ENCODE measurements around the gene TBC1D1. TPM values are rescaled to one million over a fixed set of nuclear protein-coding genes. Genes with fewer than 3 reads are reported as not detected.
A peak's percentile ranks its signal among the peaks of the same experiment; 100 is the strongest.

TBC1D1 gene
- total RNA-seq, 1 donor from 2014 or later = 129 TPM

- TF ChIP-seq CTCF (IDR thresholded peaks at IDR 0.05; ENCODE audit: borderline replicate concordance) = no peak
- intact Hi-C loops (cut with micrococcal nuclease) = loop anchor here (10.0 kb wide), 3 partner anchors 109 to 511 kb away; no protein-coding TSS in a partner anchor
- Histone ChIP-seq H3K9me3 (replicated peaks) (no peaks in the 10 kb centered on the region), H3K27ac (replicated peaks) (no peak overlapping the region), H3K27me3 (ENCODE audit: low read depth) (no peaks in the 10 kb centered on the region), H3K36me3 (no peaks in the 10 kb centered on the region), H3K4me3 (no peak overlapping the region), H3K4me1 (peaks cover 21% of the 10 kb centered on the region)
- DNase-seq = no peak
Observed at GRCh38 chr4:38173935-38174518, 283.1 kb downstream of the TBC1D1 start.

- no peaks in the 10 kb centered on the region for H3K27me3 ChIP-seq (ENCODE audit: low read depth)
- H3K27ac ChIP-seq (replicated peaks) = no peak overlapping the region
- H3K9me3 ChIP-seq (replicated peaks) = no peaks in the 10 kb centered on the region
- H3K4me3 ChIP-seq = no peak overlapping the region
- intact Hi-C loops (cut with micrococcal nuclease) = loop anchor here (5.0 to 10.0 kb wide), 4 partner anchors 110 to 558 kb away; no protein-coding TSS in a partner anchor
- no peaks in the 10 kb centered on the region for H3K36me3 ChIP-seq
- no peak for TF ChIP-seq CTCF (IDR thresholded peaks at IDR 0.05; ENCODE audit: borderline replicate concordance)
- peaks cover 27% of the 10 kb centered on the region for H3K4me1 ChIP-seq
- no peak for DNase-seq
Observed at GRCh38 chr4:38174801-38175200, 283.9 kb downstream of the TBC1D1 start.

- intact Hi-C loops (cut with micrococcal nuclease) = loop anchor here (5.0 to 10.0 kb wide), 4 partner anchors 111 to 556 kb away; no protein-coding TSS in a partner anchor
- Histone ChIP-seq H3K36me3 (no peaks in the 10 kb centered on the region), H3K9me3 (replicated peaks) (no peaks in the 10 kb centered on the region), H3K4me3 (no peak overlapping the region), H3K27ac (replicated peaks) (peak overlapping the region; percentile 66), H3K27me3 (ENCODE audit: low read depth) (no peaks in the 10 kb centered on the region), H3K4me1 (peaks cover 33% of the 10 kb centered on the region)
- DNase-seq = no peak
- no peak for TF ChIP-seq CTCF (IDR thresholded peaks at IDR 0.05; ENCODE audit: borderline replicate concordance)
Observed at GRCh38 chr4:38176165-38176564, 285.3 kb downstream of the TBC1D1 start.

- Histone ChIP-seq H3K4me3 (no peak overlapping the region), H3K36me3 (no peaks in the 10 kb centered on the region), H3K4me1 (peaks cover 33% of the 10 kb centered on the region), H3K9me3 (replicated peaks) (no peaks in the 10 kb centered on the region), H3K27ac (replicated peaks) (peak overlapping the region; percentile 66), H3K27me3 (ENCODE audit: low read depth) (no peaks in the 10 kb centered on the region)
- intact Hi-C loops (cut with micrococcal nuclease) = loop anchor here (5.0 to 10.0 kb wide), 4 partner anchors 112 to 555 kb away; no protein-coding TSS in a partner anchor
- peak; percentile 8 for TF ChIP-seq CTCF (IDR thresholded peaks at IDR 0.05; ENCODE audit: borderline replicate concordance)
- DNase-seq = peak; percentile 34
Observed at GRCh38 chr4:38177035-38177546, 286.2 kb downstream of the TBC1D1 start.

- DNase-seq = peak; percentile 82
- intact Hi-C loops (cut with micrococcal nuclease) = loop anchor here (5.0 to 10.0 kb wide), 4 partner anchors 113 to 554 kb away; no protein-coding TSS in a partner anchor
- Histone ChIP-seq H3K4me1 (peaks cover 33% of the 10 kb centered on the region), H3K9me3 (replicated peaks) (no peaks in the 10 kb centered on the region), H3K27me3 (ENCODE audit: low read depth) (no peaks in the 10 kb centered on the region), H3K36me3 (no peaks in the 10 kb centered on the region), H3K4me3 (no peak overlapping the region), H3K27ac (replicated peaks) (peak overlapping the region; percentile 66)
- no peak for TF ChIP-seq CTCF (IDR thresholded peaks at IDR 0.05; ENCODE audit: borderline replicate concordance)
Observed at GRCh38 chr4:38177641-38178391, 286.9 kb downstream of the TBC1D1 start.
